GM23338 (cell line): Measurements from ENCODE around the gene CCDC12. TPM values are rescaled to one million over a fixed set of nuclear protein-coding genes. Genes with fewer than 3 reads are reported as not detected.

ENCODE experiments used
- ATAC-seq: fragments of 200-7000 bp; cut with Tn5 transposase; 3 replicates; pipeline ENCODE4 v1.9.1; 2020
- DNase-seq: peaks from one replicate; pipeline ENCODE4 v3.0.0-alpha.2; 2015; ENCODE audit warnings: low spot score
- H2AFZ ChIP-seq: fragments of 200-600 bp; sonication (generic); 2 replicates; pipeline ENCODE4 v1.8.0; 2016; ENCODE audit warnings: antibody characterized with exemption, mild to moderate bottlenecking, moderate library complexity
- H3F3A ChIP-seq: fragments of 200-600 bp; sonication (generic); replicated peaks from 2 replicates; pipeline ENCODE4 v1.8.0; 2017; ENCODE audit warnings: antibody characterized with exemption, mixed run types, low read depth
- H3K27ac ChIP-seq: fragments of 200-600 bp; sonication (generic); 2 replicates; pipeline ENCODE4 v1.6.1; 2016; ENCODE audit warnings: low read depth
- H3K27me3 ChIP-seq: fragments of 200-600 bp; sonication (generic); 2 replicates; pipeline ENCODE4 v1.8.0; 2016; ENCODE audit warnings: mild to moderate bottlenecking, mixed run types, moderate library complexity; ENCODE audit not compliant: insufficient read depth
- H3K36me3 ChIP-seq: fragments of 200-600 bp; sonication (generic); 2 replicates; pipeline ENCODE4 v1.8.0; 2016; ENCODE audit warnings: mild to moderate bottlenecking; ENCODE audit not compliant: insufficient read depth
- H3K4me1 ChIP-seq: fragments of 200-600 bp; sonication (generic); 2 replicates; pipeline ENCODE4 v1.8.0; 2016; ENCODE audit warnings: mild to moderate bottlenecking, moderate library complexity; ENCODE audit not compliant: insufficient read depth
- H3K4me2 ChIP-seq: fragments of 200-600 bp; sonication (generic); 2 replicates; pipeline ENCODE4 v1.7.1; 2017; ENCODE audit warnings: mixed run types
- H3K4me3 ChIP-seq: fragments of 200-600 bp; sonication (generic); 2 replicates; pipeline ENCODE4 v1.6.1; 2016; ENCODE audit warnings: mixed run types
- H3K79me2 ChIP-seq: fragments of 200-600 bp; sonication (generic); replicated peaks from 2 replicates; pipeline ENCODE4 v1.8.0; 2017; ENCODE audit warnings: mild to moderate bottlenecking; ENCODE audit not compliant: insufficient read depth
- H3K9me2 ChIP-seq: fragments of 200-600 bp; sonication (generic); 2 replicates; pipeline ENCODE4 v1.8.0; 2017; ENCODE audit not compliant: insufficient read depth
- H4K20me1 ChIP-seq: fragments of 200-600 bp; sonication (generic); replicated peaks from 2 replicates; pipeline ENCODE4 v1.8.0; 2017; ENCODE audit warnings: mild to moderate bottlenecking; ENCODE audit not compliant: insufficient read depth
- H3K27ac Mint-ChIP-seq: 2 replicates; pipeline ENCODE4 v1.8.0; 2020; ENCODE audit warnings: inconsistent platforms, mild to moderate bottlenecking, moderate library complexity, mixed read lengths
- H3K27me3 Mint-ChIP-seq: 3 replicates; pipeline ENCODE4 v1.8.0; 2022; ENCODE audit warnings: low read depth, mild to moderate bottlenecking, moderate library complexity, mixed read lengths, inconsistent platforms; ENCODE audit not compliant: insufficient read depth, poor library complexity
- H3K36me3 Mint-ChIP-seq: 3 replicates; pipeline ENCODE4 v1.8.0; 2021; ENCODE audit warnings: low read depth, mild to moderate bottlenecking, inconsistent platforms, moderate library complexity, mixed read lengths
- H3K4me1 Mint-ChIP-seq: 3 replicates; pipeline ENCODE4 v1.8.0; 2020; ENCODE audit warnings: mild to moderate bottlenecking, inconsistent platforms, mixed read lengths
- H3K4me3 Mint-ChIP-seq: 3 replicates; pipeline ENCODE4 v1.8.0; 2021; ENCODE audit warnings: moderate library complexity, mild to moderate bottlenecking, inconsistent platforms, mixed read lengths
- H3K9me3 Mint-ChIP-seq: 3 replicates; pipeline ENCODE4 v1.8.0; 2020; ENCODE audit warnings: moderate library complexity, mild to moderate bottlenecking, inconsistent platforms, mixed read lengths
- CREB1 ChIP-seq: fragments of 250-450 bp; sonication (Bioruptor Pico); IDR thresholded peaks from 2 replicates; pipeline ENCODE4 v1.5.0; 2020; ENCODE audit warnings: low read depth, mild to moderate bottlenecking, moderate library complexity
- EZH2 ChIP-seq: fragments of 200-600 bp; sonication (generic); IDR thresholded peaks from one replicate; pipeline ENCODE4 v1.8.0; 2017; ENCODE audit warnings: antibody characterized with exemption, mild to moderate bottlenecking, low read depth; ENCODE audit not compliant: unreplicated experiment
- EZH2phosphoT487 ChIP-seq: fragments of 200-600 bp; sonication (generic); IDR thresholded peaks from one replicate; pipeline ENCODE4 v1.8.1; 2018; ENCODE audit warnings: antibody characterized with exemption; ENCODE audit not compliant: unreplicated experiment
- JUNB ChIP-seq: IDR thresholded peaks from one replicate; pipeline ENCODE4 v1.6.1; 2016; ENCODE audit warnings: antibody characterized with exemption; ENCODE audit not compliant: unreplicated experiment
- NANOG ChIP-seq: IDR thresholded peaks from 2 replicates; pipeline ENCODE4 v1.6.1; 2016; ENCODE audit warnings: antibody characterized with exemption, borderline replicate concordance
- POLR2AphosphoS5 ChIP-seq: IDR thresholded peaks from 2 replicates; pipeline ENCODE4 v1.6.1; 2016; ENCODE audit warnings: antibody characterized with exemption, low read depth
- ZNF114 ChIP-seq: fragments of 250-450 bp; sonication (Bioruptor Pico); IDR thresholded peaks from 2 replicates; pipeline ENCODE4 v1.5.0; 2020; ENCODE audit warnings: mild to moderate bottlenecking, moderate library complexity
- ZNF331 ChIP-seq: fragments of 250-450 bp; sonication (Bioruptor Pico); IDR thresholded peaks from 2 replicates; pipeline ENCODE4 v1.5.0; 2020; ENCODE audit warnings: low read depth, mild to moderate bottlenecking, moderate library complexity
- polyA plus RNA-seq: library from polyadenylated mRNA; unstranded; fragments of >200 nt; fragmentation: Nextera tagmentation; extraction: Ambion mirVana; gene quantifications from 2 replicates; pipeline ENCODE4 v1.2.1, GENCODE V29; 2016
- total RNA-seq: library from RNA; depleted of rRNA; stranded (reverse); fragments of >200 nt; shearing (Covaris generic); gene quantifications from 2 replicates; pipeline ENCODE4 v1.2.3, GENCODE V29; 2014
- TF ChIP-seq, protein P1 (sequence below): IDR thresholded peaks from one replicate; pipeline ENCODE4 v1.6.1; 2018; ENCODE audit warnings: antibody characterized with exemption; ENCODE audit not compliant: unreplicated experiment
- TF ChIP-seq, protein P2 (sequence below), 2 experiments: fragments of 200-600 bp in 1 of 2; sonication (generic) in 1 of 2; conservative IDR thresholded peaks; 2 replicates each; pipeline versions ENCODE4 v1.5.1 to v1.6.1; 2016 to 2017; ENCODE audit warnings: antibody characterized with exemption in 2 of 2, low read depth in 2 of 2, mild to moderate bottlenecking in 2 of 2, moderate library complexity in 1 of 2
- TF ChIP-seq, protein P3 (sequence below): IDR thresholded peaks from 2 replicates; pipeline ENCODE4 v1.6.1; 2016; ENCODE audit warnings: antibody characterized with exemption

CCDC12 gene
- total and polyA plus RNA-seq, 2 experiments from 2014 or later: 42.9 to 133 TPM

DNA sequence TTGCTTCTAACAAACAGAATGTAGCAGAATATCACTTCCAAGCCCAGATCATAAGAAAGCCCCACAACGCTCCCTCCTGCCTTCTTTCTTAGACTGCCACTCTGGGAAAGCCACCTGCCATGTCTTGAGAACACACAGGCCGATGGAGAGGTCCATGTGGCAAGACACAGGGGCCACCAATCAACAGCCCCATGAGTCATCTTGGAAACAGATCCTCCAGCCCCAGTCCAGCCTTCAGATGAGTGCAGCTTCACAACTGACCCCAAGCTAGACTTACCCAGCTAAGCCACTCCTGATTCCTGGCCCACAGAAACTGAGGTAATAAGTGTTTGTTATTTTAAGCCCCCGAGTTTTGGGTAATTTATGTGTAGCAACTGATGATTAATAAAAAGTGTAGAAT is 59.3 kb downstream of the CCDC12 start:
- no peak overlapping the region for H3K4me2 ChIP-seq
- H3K4me3 ChIP-seq: no peak overlapping the region
- 0 out of 2 replicates have a peak, but pooled peaks cover 6% of the 10 kb centered on the region for H3F3A ChIP-seq
- TF ChIP-seq JUNB (no peak), POLR2AphosphoS5 (no peak), CREB1 (CRISPR knock-in tag) (no peak)
- TF ChIP-seq, protein P1, sequence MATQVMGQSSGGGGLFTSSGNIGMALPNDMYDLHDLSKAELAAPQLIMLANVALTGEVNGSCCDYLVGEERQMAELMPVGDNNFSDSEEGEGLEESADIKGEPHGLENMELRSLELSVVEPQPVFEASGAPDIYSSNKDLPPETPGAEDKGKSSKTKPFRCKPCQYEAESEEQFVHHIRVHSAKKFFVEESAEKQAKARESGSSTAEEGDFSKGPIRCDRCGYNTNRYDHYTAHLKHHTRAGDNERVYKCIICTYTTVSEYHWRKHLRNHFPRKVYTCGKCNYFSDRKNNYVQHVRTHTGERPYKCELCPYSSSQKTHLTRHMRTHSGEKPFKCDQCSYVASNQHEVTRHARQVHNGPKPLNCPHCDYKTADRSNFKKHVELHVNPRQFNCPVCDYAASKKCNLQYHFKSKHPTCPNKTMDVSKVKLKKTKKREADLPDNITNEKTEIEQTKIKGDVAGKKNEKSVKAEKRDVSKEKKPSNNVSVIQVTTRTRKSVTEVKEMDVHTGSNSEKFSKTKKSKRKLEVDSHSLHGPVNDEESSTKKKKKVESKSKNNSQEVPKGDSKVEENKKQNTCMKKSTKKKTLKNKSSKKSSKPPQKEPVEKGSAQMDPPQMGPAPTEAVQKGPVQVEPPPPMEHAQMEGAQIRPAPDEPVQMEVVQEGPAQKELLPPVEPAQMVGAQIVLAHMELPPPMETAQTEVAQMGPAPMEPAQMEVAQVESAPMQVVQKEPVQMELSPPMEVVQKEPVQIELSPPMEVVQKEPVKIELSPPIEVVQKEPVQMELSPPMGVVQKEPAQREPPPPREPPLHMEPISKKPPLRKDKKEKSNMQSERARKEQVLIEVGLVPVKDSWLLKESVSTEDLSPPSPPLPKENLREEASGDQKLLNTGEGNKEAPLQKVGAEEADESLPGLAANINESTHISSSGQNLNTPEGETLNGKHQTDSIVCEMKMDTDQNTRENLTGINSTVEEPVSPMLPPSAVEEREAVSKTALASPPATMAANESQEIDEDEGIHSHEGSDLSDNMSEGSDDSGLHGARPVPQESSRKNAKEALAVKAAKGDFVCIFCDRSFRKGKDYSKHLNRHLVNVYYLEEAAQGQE: no peak
- TF ChIP-seq, protein P2, sequence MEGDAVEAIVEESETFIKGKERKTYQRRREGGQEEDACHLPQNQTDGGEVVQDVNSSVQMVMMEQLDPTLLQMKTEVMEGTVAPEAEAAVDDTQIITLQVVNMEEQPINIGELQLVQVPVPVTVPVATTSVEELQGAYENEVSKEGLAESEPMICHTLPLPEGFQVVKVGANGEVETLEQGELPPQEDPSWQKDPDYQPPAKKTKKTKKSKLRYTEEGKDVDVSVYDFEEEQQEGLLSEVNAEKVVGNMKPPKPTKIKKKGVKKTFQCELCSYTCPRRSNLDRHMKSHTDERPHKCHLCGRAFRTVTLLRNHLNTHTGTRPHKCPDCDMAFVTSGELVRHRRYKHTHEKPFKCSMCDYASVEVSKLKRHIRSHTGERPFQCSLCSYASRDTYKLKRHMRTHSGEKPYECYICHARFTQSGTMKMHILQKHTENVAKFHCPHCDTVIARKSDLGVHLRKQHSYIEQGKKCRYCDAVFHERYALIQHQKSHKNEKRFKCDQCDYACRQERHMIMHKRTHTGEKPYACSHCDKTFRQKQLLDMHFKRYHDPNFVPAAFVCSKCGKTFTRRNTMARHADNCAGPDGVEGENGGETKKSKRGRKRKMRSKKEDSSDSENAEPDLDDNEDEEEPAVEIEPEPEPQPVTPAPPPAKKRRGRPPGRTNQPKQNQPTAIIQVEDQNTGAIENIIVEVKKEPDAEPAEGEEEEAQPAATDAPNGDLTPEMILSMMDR (conservative IDR thresholded peaks at IDR 0.05; ENCODE audit: low read depth in 2 of 2): no peak
- TF ChIP-seq, protein P3, sequence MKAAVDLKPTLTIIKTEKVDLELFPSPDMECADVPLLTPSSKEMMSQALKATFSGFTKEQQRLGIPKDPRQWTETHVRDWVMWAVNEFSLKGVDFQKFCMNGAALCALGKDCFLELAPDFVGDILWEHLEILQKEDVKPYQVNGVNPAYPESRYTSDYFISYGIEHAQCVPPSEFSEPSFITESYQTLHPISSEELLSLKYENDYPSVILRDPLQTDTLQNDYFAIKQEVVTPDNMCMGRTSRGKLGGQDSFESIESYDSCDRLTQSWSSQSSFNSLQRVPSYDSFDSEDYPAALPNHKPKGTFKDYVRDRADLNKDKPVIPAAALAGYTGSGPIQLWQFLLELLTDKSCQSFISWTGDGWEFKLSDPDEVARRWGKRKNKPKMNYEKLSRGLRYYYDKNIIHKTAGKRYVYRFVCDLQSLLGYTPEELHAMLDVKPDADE: no peak
- H3K4me3 Mint-ChIP-seq: no peak overlapping the region
- peaks cover 15% of the 10 kb centered on the region; the same call in 2 of the 3 replicates for H3K9me3 Mint-ChIP-seq
- H3K27me3 Mint-ChIP-seq: peaks cover 5% of the 10 kb centered on the region
- no peaks in the 10 kb centered on the region for H3K4me1 ChIP-seq
- no peaks in the 10 kb centered on the region; the same call in 1 of the 2 replicates for H4K20me1 ChIP-seq
- H3K4me1 Mint-ChIP-seq: no peaks in the 10 kb centered on the region
- no peaks in the 10 kb centered on the region for H3K27me3 ChIP-seq
- H3K36me3 Mint-ChIP-seq: peaks cover 55% of the 10 kb centered on the region
- H2AFZ ChIP-seq: no peak overlapping the region
- no peak for ATAC-seq
- H3K79me2 ChIP-seq: no peaks in the 10 kb centered on the region
- no peaks in the 10 kb centered on the region; the same call in 1 of the 2 replicates for H3K9me2 ChIP-seq
- H3K27ac ChIP-seq: peak overlapping the region; percentile 57; the same call in 1 of the 2 replicates
- no peak for DNase-seq
- H3K27ac Mint-ChIP-seq: no peak overlapping the region
- peaks cover 34% of the 10 kb centered on the region for H3K36me3 ChIP-seq

DNA sequence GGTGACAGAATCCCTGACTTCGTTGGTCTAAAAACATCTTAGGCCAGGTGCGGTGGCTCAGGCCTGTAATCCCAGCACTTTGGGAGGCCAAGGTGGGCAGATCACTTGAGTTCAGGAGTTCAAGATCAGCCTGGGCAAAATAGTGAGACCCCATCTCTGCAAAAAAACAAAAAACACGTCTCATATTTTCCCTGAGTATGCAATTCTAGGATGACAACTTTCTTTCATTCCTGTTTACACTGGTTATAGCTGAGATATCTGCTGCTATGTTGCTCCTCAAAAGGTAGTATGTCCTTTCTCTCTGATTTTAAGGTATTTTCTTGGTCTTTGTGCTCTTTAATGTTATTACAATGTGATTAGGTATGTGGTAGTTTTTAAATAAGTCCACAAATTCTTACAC is 59.7 kb downstream of the CCDC12 start:
- no peaks in the 10 kb centered on the region for H3K4me1 ChIP-seq
- H3K4me1 Mint-ChIP-seq: no peaks in the 10 kb centered on the region
- H3K36me3 Mint-ChIP-seq: peaks cover 52% of the 10 kb centered on the region
- TF ChIP-seq ZNF114 (CRISPR knock-in tag) (no peak), NANOG (no peak), ZNF331 (no peak), EZH2 (no peak), EZH2phosphoT487 (no peak)

More for the DNA sequence above, 59.7 kb downstream of the CCDC12 start:
- Mint-ChIP-seq H3K9me3 (peaks cover 15% of the 10 kb centered on the region; the same call in 2 of the 3 replicates), H3K27me3 (peaks cover 5% of the 10 kb centered on the region), H3K27ac (no peak overlapping the region), H3K4me3 (no peak overlapping the region)
- Histone ChIP-seq H3K4me2 (no peak overlapping the region), H3K27ac (peak overlapping the region; percentile 57; the same call in 1 of the 2 replicates), H3K27me3 (no peaks in the 10 kb centered on the region), H3F3A (0 out of 2 replicates have a peak, but pooled peaks cover 6% of the 10 kb centered on the region), H3K4me3 (no peak overlapping the region), H4K20me1 (no peaks in the 10 kb centered on the region; the same call in 1 of the 2 replicates), H3K79me2 (no peaks in the 10 kb centered on the region), H3K9me2 (no peaks in the 10 kb centered on the region; the same call in 1 of the 2 replicates), H3K36me3 (peaks cover 34% of the 10 kb centered on the region), H2AFZ (no peak overlapping the region)
- ATAC-seq (no peak), DNase-seq (no peak)
